HG02763 (cell line): ENCODE measurements around the gene STAT3.
"Not testable (repeated sequence)": the region's sequence is repeated elsewhere in the genome, so short reads cannot be mapped to it uniquely, and the experiment has no call there.

Experiments
- ATAC-seq: cut with Tn5 transposase; IDR thresholded peaks from one replicate; pipeline ENCODE4 v1.9.1; 2021; ENCODE audit warnings: mild to moderate bottlenecking, moderate library complexity; ENCODE audit not compliant: unreplicated experiment

STAT3 gene

DNA sequence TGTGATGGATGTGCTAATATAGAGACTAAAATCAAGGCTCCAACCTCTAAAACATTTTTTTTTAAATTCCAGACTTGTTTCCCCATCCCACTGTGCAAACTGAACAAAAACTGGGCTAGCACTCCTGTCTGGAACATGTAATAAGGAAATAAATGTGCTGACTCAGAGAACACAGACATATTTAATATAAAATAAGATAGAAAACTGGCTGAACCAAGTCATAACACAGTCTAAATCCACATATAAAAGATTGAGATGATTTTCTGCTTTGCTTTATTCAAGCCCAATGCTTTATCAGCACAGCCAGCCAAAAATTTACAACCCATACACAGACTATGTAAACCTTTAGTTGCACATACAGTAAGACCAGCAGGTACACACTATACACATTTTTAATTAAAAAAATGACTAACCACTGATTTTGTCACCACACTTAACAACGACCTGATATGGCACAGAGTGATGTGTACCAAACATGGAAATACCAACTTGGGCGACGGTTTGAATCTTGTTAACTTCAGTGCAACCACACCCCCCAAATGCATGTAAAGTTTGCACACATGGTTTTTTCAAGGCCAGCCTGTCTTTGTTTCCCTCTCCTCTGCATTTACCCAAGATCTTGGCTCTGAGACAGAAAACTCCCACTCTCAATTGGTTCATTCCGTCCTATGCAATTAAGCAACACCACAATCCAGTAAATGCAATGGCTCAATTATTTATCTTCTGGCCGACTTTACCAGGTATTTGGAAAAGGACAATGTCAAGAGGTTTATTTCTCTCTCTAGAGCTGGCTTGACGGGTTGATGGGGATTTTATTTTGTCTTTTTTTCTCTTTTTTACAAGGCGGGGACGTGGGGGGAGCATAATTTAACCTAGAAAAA is 1.2 kb downstream of the STAT3 start:
- no peak for ATAC-seq

- no peak for ATAC-seq
Measured at GRCh38 chr17:42381898-42382297, 6.3 kb downstream of the STAT3 start.

GRCh38 chr17:42380935-42381334 is 7.3 kb downstream of the STAT3 start:
- ATAC-seq: no peak

DNA sequence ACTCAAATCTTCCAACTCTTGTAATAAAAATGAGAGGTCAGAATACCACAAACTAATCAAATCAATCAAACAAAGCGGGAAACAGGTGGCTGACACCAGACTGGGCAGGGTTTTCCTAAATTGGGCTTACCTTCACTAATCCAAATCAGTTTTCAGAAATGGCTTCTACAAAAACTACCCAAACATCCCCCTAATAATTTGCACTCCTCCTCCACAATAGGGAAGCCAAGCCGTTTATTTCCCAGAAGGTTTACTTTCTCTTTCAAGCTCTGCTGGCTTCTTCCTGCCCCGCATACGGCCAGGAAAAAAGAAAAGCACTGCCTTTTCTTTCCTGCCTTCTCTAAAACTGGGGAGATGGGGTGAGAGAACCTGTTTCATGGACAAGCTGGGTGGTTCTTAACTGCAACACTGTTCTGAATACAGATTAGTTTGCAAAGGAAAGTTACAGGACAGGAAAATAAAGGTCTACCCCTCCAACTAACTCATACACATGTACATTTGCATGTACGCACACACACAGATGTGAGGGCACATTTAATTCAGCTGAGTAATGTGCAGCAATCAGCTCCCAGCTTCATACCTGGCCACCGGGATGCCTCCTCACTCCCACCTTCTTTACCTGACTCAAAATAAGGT is 9.2 kb downstream of the STAT3 start:
- no peak for ATAC-seq

GRCh38 chr17:42378359-42378958 is 9.8 kb downstream of the STAT3 start:
- ATAC-seq: no peak

- ATAC-seq: no peak
Measured at GRCh38 chr17:42373896-42374295, 14.3 kb downstream of the STAT3 start.

DNA sequence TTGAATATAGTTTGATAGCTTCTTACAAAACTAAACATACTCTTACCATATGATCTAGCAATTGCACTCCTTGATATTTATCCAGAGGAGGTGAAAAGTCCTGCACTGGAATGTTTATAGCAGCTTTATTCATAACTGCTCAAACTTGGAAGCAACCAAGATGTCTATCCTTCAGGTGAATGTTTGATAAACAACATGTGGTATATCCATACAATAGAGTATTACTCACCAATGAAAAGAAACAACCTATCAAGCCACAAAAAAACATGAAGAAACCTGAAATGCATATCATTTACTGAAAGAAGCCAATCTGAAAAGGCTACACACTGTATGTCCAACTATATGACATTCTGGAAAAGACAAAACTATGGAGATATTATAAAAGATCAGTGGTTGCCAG is 16.1 kb downstream of the STAT3 start:
- no peak for ATAC-seq

GRCh38 chr17:42368797-42369561 is 19.3 kb downstream of the STAT3 start:
- not testable (repeated sequence) for ATAC-seq

- ATAC-seq: not testable (repeated sequence)
Measured at GRCh38 chr17:42368310-42368709, 19.9 kb downstream of the STAT3 start.

GRCh38 chr17:42366176-42367023 is 21.8 kb downstream of the STAT3 start:
- not testable (repeated sequence) for ATAC-seq

DNA sequence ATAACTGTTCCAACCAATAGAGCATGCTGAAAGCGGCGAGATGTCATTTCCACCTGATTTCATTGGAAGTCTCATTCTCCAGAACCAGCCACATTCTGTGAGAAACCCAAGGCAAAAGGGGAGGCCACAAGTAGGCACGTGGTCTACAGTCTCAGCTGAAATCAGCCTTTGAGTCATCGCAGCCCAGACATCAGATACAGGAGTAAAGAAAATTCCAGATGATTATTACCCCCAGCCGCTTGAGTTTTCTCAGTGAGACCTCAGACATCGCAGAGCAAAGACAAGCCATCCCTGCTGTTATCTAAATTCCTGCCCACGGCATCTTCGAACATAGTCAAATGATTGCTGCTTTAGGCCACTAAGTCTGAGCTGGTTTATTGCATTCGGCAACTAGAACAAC is 23.1 kb downstream of the STAT3 start:
- ATAC-seq: no peak

DNA sequence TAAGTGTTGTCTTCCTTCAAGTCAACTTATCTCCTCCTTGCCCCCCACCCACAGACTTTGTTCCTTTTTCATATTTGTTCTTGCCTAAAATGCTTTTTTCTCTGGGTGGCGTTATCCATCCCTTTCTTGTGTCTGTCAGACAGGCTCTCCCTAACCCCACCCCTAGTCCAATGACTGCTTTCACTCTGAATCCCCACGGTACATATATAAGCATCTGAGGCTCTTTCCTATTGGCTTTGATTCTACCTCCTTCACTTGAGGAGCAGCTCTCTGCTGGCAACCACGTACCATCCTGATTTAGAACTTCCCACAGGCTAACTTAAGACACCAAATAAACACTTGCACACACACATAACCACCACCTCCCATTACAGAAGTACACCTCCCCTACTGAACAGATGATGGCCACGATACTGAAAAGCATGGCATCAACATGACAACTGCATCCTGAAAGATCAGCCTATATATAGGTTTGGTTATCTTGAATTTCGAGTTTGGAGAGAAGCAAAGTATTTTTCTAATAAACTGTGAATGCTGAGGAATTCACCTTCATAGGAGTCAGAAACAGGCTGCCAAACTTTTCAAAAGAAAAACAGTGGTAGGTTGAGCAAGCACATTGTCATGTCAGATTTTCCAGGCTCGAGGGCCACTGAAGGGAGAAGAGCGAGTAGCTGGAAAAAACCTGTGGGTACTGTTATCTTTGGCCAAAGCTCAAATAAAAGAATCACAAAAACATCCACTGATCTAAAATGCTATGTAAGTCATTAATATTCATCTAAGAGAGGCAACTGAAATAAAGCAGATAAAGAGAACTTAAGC is 24.3 kb downstream of the STAT3 start:
- no peak for ATAC-seq

DNA sequence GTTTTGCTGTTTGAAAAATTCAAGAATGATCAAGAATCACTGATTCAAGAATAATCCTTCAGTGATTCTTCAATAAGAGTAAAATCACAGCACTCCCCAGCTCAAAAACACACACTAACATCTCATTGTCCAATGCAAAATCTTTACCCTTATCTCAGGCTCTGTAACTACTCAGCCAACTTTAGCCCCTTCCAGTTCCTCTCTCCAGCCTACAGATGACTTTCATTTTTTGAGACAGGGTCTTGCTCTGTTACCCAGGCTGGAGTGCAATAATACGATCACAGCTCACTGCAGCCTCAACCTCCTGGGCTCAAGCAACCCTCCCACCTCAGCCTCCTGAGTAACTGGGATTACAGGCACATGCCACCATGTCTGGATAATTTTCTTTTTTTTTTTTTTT is 25.0 kb downstream of the STAT3 start:
- no peak for ATAC-seq

DNA sequence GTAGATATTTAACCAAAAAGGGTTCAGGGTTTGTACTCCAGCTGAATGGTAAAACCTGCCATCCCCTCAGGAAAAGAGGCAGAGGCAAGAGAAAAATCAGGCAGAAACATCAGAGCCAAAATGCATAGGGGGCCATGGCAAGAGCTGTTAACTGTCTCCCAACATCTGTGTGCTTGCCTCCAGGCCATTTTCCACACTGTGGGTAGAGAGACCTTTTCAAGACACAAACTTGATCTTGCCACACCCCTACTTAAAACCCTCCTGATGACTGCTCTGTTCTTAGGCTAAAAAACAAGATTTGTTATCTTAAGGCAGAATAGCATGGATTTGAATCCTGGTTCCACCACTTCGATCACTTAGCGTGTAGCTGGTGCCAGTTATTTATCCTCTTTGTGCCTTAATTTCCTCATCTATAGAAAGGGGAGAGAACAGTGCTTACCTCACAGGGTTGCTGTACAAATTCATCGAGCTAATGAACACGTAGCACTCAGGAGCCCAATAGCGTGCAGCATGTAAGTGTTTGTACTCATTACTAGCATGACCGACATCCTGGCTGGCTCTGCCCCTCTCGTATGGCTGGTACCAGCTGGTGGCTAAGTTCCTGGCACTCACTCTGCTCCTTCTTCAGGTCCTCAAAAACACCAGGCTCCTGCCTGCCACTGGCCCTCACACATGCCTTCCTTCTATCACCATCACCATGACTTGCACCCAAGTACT is 25.8 kb downstream of the STAT3 start:
- no peak for ATAC-seq

DNA sequence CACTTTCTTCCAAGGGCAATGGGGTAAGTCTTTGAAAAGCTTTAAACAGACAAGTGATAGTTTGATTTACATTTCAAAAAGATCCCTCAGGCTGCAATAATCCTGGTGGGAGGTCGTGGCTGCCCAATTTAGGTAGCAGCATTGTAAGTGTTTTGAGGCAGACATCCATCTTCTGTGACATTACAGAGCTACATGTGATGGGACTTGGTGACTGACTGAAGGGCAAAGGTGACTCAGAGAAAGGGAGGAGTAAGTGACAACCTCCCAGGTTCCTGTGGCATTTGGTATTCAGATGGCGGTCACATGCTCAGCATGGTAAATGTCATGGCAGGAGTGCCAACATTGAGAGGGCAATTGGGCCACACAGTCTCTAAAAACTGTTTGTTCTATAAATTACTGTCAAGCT is 26.5 kb downstream of the STAT3 start:
- ATAC-seq: no peak

DNA sequence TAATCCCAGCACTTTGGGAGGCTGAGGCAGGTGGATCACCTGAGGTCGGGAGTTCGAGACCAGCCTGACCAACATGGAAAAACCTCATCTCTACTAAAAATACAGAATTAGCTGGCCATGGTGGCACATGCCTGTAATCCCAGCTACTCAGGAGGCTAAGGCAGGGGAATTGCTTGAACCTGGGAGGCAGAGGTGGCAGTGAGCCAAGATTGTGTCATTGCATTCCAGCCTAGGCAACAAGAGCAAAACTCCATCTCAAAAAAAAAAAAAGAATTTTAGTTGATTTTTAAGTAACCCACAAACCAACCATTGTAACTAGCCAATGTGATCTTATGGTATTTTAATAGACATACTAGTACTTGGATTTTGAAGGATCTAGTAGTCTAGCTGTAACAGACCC is 27.9 kb downstream of the STAT3 start:
- ATAC-seq: not testable (repeated sequence)

GRCh38 chr17:42359133-42359532 is 29.1 kb downstream of the STAT3 start:
- ATAC-seq: no peak

- ATAC-seq: no peak
Measured at GRCh38 chr17:42358434-42358833, 29.8 kb downstream of the STAT3 start.
